ENCODE data around the gene TDRD12.
"Not testable (repeated sequence)": the region's sequence is repeated elsewhere in the genome, so short reads cannot be mapped to it uniquely, and the experiment has no call there.

TDRD12 gene

DNA sequence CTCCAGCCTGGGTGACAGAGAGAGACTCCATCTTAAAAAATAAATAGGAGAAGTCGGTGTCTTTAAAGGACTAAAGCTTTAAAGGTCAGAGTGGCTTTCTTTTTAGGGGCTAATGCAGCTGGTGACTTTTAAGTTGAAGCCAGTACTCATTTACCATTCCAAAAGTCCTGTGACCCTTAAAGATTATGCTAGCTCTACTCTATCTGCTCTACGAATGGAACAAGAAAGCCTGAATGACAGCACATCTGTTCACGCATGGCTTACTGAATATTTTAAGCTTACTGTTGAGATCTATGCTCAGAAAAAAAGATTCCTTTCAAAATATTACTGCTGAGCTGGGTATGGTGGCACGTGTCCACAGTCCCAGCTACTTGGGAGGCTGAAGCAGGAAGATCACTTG, 16.4 kb downstream of the TDRD12 start:
- no peak overlapping the region for H3K4me3 ChIP-seq (ENCODE audit: low read depth, low read length)
- no peak for DNase-seq (ENCODE audit: low read depth, low spot score)
- no peak for TF ChIP-seq CTCF (IDR thresholded peaks at IDR 0.05; ENCODE audit: low read depth, low read length)
- in situ Hi-C loops (cut with HindIII; ENCODE audit: low sequenced_read_pairs), result no loop called here

DNA sequence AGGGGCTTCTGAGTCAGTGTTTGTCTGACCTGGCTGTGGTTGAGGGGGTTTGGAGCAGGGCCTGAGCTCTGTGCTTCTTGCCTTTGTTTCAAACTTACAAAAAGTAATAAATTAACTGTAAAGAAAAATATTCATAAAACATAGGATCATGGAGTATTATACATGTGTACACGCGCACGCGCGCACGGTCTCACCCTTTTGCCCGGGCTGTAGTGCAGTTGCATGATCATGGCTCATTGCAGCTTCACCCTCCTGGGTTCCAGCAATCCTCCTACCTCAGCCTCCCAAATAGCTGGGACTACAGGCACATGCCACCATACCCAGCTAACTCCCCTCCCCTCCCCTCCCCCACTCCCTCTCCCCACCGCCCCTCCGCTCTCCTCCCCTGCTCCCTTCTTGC, 23.5 kb downstream of the TDRD12 start:
- in situ Hi-C loops (cut with HindIII; ENCODE audit: low sequenced_read_pairs), result no loop called here
- no peak overlapping the region for H3K4me3 ChIP-seq (ENCODE audit: low read depth, low read length)
- no peak for TF ChIP-seq CTCF (IDR thresholded peaks at IDR 0.05; ENCODE audit: low read depth, low read length)
- DNase-seq (ENCODE audit: low read depth, low spot score), result no peak

DNA sequence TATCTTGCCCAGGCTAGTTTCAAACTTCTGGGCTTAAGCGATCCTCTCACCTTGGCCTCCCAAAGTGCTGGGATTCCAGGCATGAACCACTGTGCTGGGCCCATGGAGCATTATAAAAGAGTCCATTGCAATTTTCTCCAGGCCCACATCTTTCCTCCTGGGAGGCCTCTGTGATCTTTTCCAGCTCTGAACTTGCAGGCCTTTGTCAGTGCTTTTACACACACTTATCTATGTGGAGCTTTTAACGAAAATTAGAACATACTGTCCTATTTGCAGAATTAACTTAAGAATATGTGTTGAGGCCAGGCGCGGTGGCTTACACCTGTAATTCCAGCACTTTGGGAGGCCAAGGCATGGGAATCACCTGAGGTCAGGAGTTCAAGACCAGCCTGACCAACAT, 23.9 kb downstream of the TDRD12 start:
- no peak for TF ChIP-seq CTCF (IDR thresholded peaks at IDR 0.05; ENCODE audit: low read depth, low read length)
- no peak for DNase-seq (ENCODE audit: low read depth, low spot score)
- in situ Hi-C loops (cut with HindIII; ENCODE audit: low sequenced_read_pairs), result no loop called here
- no peak overlapping the region for H3K4me3 ChIP-seq (ENCODE audit: low read depth, low read length)

DNA sequence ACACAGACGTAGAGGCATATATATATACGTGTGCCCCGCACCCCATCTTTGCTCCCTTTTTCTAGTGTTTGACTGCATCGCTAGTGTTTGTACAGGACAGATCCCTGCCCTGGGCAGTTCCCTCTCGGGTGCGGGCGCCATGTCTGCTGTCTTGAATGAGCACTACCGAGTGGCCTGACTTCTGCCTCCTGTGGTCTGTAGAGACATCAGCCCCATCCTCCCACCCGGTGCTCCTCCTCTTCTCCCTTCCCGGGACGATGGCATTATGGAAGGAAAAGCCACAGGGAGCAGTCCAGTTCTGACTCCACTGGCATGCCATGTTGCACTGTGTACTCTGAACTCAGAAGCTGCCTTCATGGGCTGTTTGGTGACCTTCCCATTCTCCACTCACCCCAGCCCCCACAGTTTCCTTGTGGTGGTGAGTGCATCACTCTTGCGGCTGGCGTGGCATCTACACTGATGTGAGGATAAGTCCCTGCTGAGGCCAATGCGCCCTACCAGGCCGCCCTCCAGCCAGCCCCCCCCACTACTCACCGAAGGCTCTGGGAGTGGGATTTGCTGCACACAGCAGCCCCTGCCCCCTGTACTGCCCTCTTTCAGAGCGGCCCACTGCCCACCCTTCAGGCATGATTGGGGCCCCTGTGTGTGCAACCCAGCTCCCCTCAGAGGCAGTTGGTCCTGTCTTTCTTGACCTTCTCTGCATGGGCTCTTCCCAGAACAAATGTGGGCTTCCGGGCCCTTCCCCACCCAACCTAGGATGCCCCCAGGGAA, 25.2 kb downstream of the TDRD12 start:
- no peak for TF ChIP-seq CTCF (IDR thresholded peaks at IDR 0.05; ENCODE audit: low read depth, low read length)
- no peak overlapping the region for H3K4me3 ChIP-seq (ENCODE audit: low read depth, low read length)
- in situ Hi-C loops (cut with HindIII; ENCODE audit: low sequenced_read_pairs), result no loop called here
- no peak for DNase-seq (ENCODE audit: low read depth, low spot score)

DNA sequence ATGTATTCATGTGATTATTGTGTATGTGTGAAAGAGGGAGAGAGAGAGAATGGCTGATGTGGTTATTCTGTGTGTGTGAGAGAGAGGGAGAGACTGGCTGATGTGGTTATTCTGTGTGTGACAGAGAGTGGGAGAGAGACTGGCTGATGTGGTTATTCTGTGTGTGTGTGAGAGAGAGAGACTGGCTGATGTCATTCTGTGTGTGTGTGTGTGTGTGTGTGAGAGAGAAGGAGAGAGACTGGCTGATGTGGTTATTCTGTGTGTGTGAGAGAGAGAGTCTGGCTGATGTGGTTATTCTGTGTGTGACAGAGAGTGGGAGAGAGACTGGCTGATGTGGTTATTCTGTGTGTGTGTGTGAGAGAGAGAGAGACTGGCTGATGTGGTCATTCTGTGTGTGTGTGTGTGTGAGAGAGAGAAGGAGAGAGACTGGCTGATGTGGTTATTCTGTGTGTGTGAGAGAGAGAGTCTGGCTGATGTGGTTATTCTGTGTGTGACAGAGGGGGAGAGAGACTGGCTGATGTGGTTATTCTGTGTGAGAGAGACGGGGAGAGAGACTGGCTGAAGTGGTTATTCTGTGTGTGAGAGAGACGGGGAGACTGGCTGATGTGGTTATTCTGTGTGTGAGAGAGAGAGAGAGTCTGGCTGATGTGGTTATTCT, 26.2 kb downstream of the TDRD12 start:
- in situ Hi-C loops (cut with HindIII; ENCODE audit: low sequenced_read_pairs); H3K4me3 ChIP-seq (ENCODE audit: low read depth, low read length); DNase-seq (ENCODE audit: low read depth, low spot score): not testable (repeated sequence)

- in situ Hi-C loops (cut with HindIII; ENCODE audit: low sequenced_read_pairs); DNase-seq (ENCODE audit: low read depth, low spot score); H3K4me3 ChIP-seq (ENCODE audit: low read depth, low read length): not testable (repeated sequence)
Observed at GRCh38 chr19:32746631-32747196, 27.1 kb downstream of the TDRD12 start.

- peak; percentile 3 for TF ChIP-seq CTCF (IDR thresholded peaks at IDR 0.05; ENCODE audit: low read depth, low read length)
- H3K4me3 ChIP-seq (ENCODE audit: low read depth, low read length), result no peak overlapping the region
- no peak for DNase-seq (ENCODE audit: low read depth, low spot score)
- in situ Hi-C loops (cut with HindIII; ENCODE audit: low sequenced_read_pairs), result no loop called here
Observed at GRCh38 chr19:32748497-32748896, 28.9 kb downstream of the TDRD12 start.

All from astrocyte of the spinal cord (primary cell).